DMS53 treated with DMSO at 0.1 percent for 48 hours (cell line): Measurements from ENCODE around the gene PCDHA9.
"Not testable (repeated sequence)": the region's sequence is repeated elsewhere in the genome, so short reads cannot be mapped to it uniquely, and the experiment has no call there.

Experiments
- DNase-seq: peaks from one replicate; lab custom pipeline; 2025; ENCODE audit not compliant: unreplicated experiment; lab: John Stamatoyannopoulos, UW

Gene PCDHA9

DNA sequence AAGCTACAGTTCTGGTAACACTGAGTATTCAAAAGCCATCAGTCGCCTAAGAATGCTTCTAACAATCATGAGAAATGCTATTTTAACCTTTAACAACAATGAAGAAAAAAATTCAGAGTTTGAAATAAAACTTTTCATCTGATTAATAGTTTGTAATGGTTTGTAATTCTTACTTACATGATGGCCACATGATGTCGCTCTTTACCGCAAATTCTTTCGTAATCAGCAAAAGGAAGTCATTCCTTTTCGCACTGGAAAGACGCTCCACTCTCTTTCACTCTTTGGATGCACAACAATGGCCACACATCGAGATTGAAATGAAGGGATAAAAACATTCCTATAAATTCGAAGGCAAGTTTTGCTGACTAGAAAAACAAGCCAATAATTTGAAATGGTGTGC, 14.2 kb upstream of the PCDHA9 start, which contains the start of gene PCDHA7:
PCDHA7 (plus strand) TSS at position 277 of the 400 bp plus-strand sequence; CDS start at position 392, 115 bp downstream.
- DNase-seq, result peak; percentile 39

DNA sequence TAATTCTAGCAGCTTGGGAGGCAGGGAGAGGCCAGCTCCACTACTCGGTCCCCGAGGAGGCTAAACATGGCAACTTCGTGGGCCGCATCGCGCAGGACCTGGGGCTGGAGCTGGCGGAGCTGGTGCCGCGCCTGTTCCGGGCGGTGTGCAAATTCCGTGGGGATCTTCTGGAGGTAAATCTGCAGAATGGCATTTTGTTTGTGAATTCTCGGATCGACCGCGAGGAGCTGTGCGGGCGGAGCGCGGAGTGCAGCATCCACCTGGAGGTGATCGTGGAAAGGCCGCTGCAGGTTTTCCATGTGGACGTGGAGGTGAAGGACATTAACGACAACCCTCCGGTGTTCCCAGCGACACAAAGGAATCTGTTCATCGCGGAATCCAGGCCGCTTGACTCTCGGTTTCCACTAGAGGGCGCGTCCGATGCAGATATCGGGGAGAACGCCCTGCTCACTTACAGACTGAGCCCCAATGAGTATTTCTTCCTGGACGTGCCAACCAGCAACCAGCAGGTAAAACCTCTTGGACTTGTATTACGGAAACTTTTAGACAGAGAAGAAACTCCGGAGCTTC, 13.7 kb upstream of the PCDHA9 start:
- DNase-seq, result peak; percentile 22

DNA sequence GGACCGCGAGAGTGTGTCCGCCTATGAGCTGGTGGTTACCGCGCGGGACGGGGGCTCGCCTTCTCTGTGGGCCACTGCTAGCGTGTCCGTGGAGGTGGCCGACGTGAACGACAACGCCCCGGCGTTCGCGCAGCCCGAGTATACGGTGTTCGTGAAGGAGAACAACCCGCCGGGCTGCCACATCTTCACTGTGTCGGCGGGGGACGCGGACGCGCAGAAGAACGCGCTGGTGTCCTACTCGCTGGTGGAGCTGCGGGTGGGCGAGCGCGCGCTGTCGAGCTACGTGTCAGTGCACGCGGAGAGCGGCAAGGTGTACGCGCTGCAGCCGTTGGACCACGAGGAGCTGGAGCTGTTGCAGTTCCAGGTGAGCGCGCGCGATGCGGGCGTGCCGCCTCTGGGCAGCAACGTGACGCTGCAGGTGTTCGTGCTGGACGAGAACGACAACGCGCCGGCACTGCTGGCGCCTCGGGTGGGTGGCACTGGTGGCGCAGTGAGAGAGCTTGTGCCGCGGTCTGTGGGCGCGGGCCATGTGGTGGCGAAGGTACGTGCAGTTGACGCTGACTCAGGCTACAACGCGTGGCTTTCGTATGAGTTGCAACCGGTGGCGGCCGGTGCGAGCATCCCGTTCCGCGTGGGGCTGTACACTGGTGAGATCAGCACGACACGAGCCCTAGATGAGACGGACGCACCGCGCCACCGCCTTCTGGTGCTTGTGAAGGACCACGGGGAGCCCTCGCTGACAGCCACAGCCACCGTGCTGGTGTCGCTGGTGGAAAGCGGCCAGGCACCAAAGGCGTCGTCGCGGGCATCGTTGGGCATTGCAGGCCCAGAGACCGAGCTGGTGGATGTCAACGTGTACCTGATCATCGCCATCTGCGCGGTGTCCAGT, 12.3 kb upstream of the PCDHA9 start:
- no peak for DNase-seq

GRCh38 chr5:140840978-140841962, 6.9 kb upstream of the PCDHA9 start, which contains the start of gene PCDHA8:
TSS of gene PCDHA8 (plus strand) at chr5:140841187. CDS start at chr5:140841322, 135 bp downstream.
- peak; percentile 70 for DNase-seq

DNA sequence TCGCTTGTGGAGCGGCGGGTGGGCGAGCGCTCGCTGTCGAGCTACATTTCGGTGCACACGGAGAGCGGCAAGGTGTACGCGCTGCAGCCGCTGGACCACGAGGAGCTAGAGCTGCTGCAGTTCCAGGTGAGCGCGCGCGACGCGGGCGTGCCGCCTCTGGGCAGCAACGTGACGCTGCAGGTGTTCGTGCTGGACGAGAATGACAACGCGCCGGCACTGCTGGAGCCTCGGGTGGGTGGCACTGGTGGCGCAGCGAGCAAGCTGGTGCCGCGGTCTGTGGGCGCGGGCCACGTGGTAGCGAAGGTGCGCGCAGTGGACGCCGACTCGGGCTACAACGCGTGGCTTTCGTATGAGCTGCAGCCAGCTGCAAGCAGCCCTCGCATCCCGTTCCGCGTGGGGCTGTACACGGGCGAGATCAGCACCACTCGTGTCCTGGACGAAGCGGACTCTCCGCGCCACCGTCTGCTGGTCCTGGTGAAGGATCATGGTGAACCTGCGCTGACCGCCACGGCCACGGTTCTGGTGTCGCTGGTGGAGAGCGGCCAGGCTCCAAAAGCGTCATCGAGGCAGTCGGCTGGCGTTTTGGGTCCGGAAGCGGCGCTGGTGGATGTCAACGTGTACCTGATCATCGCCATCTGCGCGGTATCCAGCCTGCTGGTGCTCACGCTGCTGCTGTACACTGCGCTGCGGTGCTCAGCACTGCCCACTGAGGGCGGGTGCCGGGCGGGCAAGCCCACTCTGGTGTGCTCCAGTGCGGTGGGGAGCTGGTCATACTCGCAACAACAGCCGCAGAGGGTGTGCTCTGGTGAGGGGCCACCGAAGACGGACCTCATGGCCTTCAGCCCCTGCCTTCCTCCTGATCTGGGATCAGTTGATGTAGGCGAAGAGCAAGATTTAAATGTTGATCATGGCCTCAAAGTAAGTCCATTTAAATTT, 5.1 kb upstream of the PCDHA9 start:
- DNase-seq, result no peak

GRCh38 chr5:140849831-140850634, 1.9 kb downstream of the PCDHA9 start:
- not testable (repeated sequence) for DNase-seq

- peak; percentile 55 for DNase-seq
Measured at GRCh38 chr5:140855772-140856674, 7.8 kb downstream of the PCDHA9 start, which contains the start of gene PCDHA10. TSS of gene PCDHA10 (plus strand) at chr5:140855897. CDS start at chr5:140856049, 152 bp downstream.

DNA sequence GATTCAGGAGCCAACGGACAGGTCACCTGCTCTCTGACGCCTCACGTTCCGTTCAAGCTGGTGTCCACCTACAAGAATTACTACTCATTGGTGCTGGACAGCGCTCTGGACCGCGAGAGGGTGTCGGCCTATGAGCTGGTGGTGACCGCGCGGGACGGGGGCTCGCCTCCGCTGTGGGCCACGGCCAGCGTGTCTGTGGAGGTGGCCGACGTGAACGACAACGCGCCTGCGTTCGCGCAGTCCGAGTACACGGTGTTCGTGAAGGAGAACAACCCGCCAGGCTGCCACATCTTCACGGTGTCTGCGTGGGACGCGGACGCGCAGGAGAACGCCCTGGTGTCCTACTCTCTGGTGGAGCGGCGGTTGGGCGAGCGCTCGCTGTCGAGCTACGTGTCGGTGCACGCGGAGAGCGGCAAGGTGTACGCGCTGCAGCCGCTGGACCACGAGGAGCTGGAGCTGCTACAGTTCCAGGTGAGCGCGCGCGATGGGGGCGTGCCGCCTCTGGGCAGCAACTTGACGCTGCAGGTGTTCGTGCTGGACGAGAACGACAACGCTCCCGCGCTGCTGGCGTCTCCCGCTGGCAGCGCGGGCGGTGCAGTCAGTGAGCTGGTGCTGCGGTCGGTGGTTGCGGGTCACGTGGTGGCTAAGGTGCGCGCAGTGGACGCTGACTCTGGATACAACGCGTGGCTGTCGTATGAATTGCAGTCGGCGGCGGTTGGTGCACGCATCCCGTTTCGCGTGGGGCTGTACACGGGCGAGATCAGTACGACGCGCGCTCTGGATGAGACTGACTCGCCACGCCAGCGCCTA, 9.2 kb downstream of the PCDHA9 start:
- DNase-seq, result no peak

GRCh38 chr5:140857987-140858240, 9.7 kb downstream of the PCDHA9 start:
- DNase-seq, result no peak

DNA sequence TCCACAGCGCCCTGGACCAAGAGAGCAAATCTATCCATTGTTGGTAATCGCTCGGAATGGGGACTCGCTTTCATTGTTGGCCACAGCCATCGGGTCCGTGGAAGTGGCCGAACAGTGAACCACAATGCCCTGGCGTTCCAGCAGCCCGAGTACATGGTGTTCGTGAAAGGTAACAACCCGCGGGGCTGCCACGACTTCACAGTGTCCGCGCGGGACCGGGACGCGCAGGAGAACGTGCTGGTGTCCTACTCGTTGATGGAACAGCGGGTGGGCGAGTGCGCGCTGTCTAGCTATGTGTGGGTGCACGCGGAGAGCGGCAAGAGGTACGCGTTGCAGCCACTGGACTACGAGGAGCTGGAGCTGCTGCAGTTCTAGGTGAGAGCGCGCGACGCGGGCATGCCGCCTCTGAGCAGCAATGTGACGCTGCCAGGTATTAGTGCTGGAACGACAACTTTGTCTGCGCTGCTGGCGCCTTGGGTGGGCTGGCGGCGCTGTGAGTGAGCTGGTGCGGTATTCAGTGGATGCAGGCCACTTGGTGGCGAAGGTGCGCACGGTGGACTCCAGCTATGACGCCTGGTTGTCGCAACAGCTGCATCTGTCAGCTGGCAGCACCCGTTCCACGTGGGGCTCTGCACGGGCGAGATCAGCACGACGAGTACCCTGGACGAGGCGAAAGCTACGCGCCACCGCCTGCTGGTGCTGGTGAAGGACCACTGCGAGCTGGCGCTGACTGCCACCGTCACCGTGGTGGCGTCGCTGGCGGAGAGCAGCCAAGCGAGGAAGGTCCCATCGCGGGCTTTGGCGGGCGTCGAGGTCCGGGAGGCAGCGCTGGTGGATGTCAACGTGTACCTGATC, 14.5 kb downstream of the PCDHA9 start:
- DNase-seq, result no peak

GRCh38 chr5:140868721-140869554, 20.8 kb downstream of the PCDHA9 start, which contains the start of gene PCDHA11:
TSS of gene PCDHA11 (plus strand) at chr5:140868957. CDS start at chr5:140869104, 147 bp downstream.
- DNase-seq, result peak; percentile 55

DNA sequence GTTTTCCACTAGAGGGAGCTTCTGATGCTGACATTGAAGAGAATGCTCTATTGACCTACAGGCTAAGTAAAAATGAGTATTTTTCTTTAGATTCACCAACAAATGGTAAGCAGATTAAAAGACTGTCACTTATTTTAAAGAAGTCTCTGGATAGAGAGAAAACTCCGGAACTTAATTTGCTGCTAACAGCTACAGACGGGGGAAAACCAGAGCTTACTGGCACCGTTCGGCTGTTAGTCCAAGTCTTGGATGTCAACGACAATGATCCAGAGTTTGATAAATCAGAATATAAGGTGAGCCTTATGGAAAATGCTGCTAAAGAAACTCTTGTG, 21.3 kb downstream of the PCDHA9 start:
- no peak for DNase-seq

GRCh38 chr5:140870221-140871201, 22.3 kb downstream of the PCDHA9 start:
- no peak for DNase-seq
